Stomach (tissue), 9 donors: Measurements from ENCODE around the gene LMBR1L. TPM values are rescaled to one million over a fixed set of nuclear protein-coding genes. Genes with fewer than 3 reads are reported as not detected.

Source experiments
- DNase-seq, 2 donors: peaks; one replicate each; pipeline versions ENCODE4 v3.0.0 to v3.0.0-alpha.2; 2013 to 2019
- H3K27ac ChIP-seq, 5 donors: fragments of 200-600 bp in 4 of 5; sonication (generic) in 4 of 5; one replicate each; pipeline ENCODE4 v1.5.1; 2013 to 2019; ENCODE audit warnings: mild to moderate bottlenecking in 1 of 5, moderate library complexity in 1 of 5
- H3K27me3 ChIP-seq, 3 donors: fragments of 200-600 bp; sonication (generic); one replicate each; pipeline ENCODE4 v1.5.1; 2017 to 2019; ENCODE audit warnings: mixed run types in 1 of 3
- H3K36me3 ChIP-seq, 4 donors: fragments of 200-600 bp; sonication (generic); 1 replicate in 3 of 4; 2 replicates in 1 of 4; pipeline ENCODE4 v1.5.1; 2016 to 2019
- H3K4me1 ChIP-seq, 4 donors: fragments of 200-600 bp; sonication (generic); one replicate each; pipeline ENCODE4 v1.5.1; 2016 to 2019
- H3K4me3 ChIP-seq, 4 donors: fragments of 200-600 bp; sonication (generic) in 3 of 4; one replicate each; pipeline ENCODE4 v1.5.1; 2016 to 2019; ENCODE audit warnings: mild to moderate bottlenecking in 1 of 4
- H3K9me3 ChIP-seq, 4 donors: fragments of 200-600 bp; sonication (generic); one replicate each; pipeline ENCODE4 v1.5.1; 2016 to 2019
- CTCF ChIP-seq, 7 experiments: fragments of 450-650 bp in 4 of 7; fragments of 200-600 bp in 3 of 7; sonication (generic) in 3 of 7; IDR thresholded peaks; one replicate each; pipeline ENCODE4 v1.5.1; 2016 to 2019; ENCODE audit warnings: antibody characterized with exemption in 7 of 7, control low read depth in 2 of 7, mild to moderate bottlenecking in 1 of 7
- EP300 ChIP-seq: sonication (generic); formaldehyde crosslinking; IDR thresholded peaks from one replicate; pipeline ENCODE4 v1.6.1; 2017; ENCODE audit warnings: antibody characterized with exemption
- POLR2A ChIP-seq, 4 donors: fragments of 450-650 bp; IDR thresholded peaks; one replicate each; pipeline ENCODE4 v1.6.1; 2016; ENCODE audit warnings: antibody characterized with exemption in 4 of 4, control low read depth in 2 of 4, mild to moderate bottlenecking in 1 of 4, moderate library complexity in 1 of 4
- POLR2AphosphoS5 ChIP-seq, 3 donors: sonication (generic); formaldehyde crosslinking; IDR thresholded peaks; one replicate each; pipeline ENCODE4 v1.6.1; 2016; ENCODE audit warnings: antibody characterized with exemption in 3 of 3
- WGBS, 5 donors: extraction: QIAGEN DNeasy Blood & Tissue Kit in 3 of 5; methylation state at CpG; one replicate each; pipeline versions ENCODE4 v1.1.5 to v1.1.7; 2013 to 2018; 5-methylcytosine and 5-hydroxymethylcytosine counted together
- intact Hi-C: fragments of 100-400 bp; cut with DNase I; formaldehyde crosslinking; loops from one replicate; pipeline ENCODE4 v1.15.1; 2023; ENCODE audit warnings: low total_unique reads
- polyA plus RNA-seq, 3 donors: library from polyadenylated mRNA; stranded (reverse); fragments of 200-250 nt; gene quantifications; one replicate each; pipeline ENCODE4 v1.2.3, GENCODE V29; 2013
- total RNA-seq, 5 donors: library from RNA; depleted of rRNA; stranded (reverse); fragments of >200 nt; gene quantifications; one replicate each; pipeline versions ENCODE4 v1.1.0 to v1.2.3, GENCODE V29; 2014 to 2016
- donor health status: healthy with polysubstance abuse.
- donor health status: Bipolar disorder and iron deficiency.
- donor health status: healthy.

The LMBR1L gene
- total and polyA plus RNA-seq, 8 donors, result 6.8 to 61.4 (median 30.1) TPM

DNA sequence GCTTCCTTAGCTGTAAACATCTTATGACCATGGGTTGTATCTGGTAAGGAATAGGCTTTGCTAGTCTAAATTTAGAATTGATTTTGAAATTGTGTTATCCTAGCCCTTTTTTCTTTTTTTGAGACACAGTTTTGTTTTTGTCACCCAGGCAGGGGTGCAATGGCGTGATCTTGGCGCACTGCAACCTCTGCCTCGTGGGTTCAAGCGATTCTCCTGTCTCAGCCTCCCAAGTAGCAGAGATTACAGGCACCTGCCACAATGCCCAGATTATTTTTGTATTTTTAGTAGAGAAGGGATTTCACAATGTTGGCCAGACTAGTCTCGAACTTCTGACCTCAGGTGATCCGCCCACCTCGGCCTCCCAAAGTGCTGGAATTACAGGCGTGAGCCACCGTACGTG lies 22.9 kb upstream of the LMBR1L start:
- no peaks in the 10 kb centered on the region for H3K27me3 ChIP-seq
- intact Hi-C loops, result no loop called here
- TF ChIP-seq CTCF (IDR thresholded peaks at IDR 0.05) (no peak), POLR2A (IDR thresholded peaks at IDR 0.05) (no peak), EP300 (no peak), POLR2AphosphoS5 (IDR thresholded peaks at IDR 0.05) (no peak)
- H3K4me3 ChIP-seq, result no peak overlapping the region
- H3K36me3 ChIP-seq, result peaks cover 8 to 13% (median 12%) of the 10 kb centered on the region in 4 donors
- H3K27ac ChIP-seq, result peak overlapping the region in 1 of 5 donors; percentile 98
- H3K4me1 ChIP-seq, result peaks cover 16 to 41% (median 38%) of the 10 kb centered on the region in 4 donors
- H3K9me3 ChIP-seq, result no peaks in the 10 kb centered on the region
- 82 to 90% (median 85%) methylated on average over 10 of the region's 10 CpGs for WGBS, 5 donors
- DNase-seq, result no peak

DNA sequence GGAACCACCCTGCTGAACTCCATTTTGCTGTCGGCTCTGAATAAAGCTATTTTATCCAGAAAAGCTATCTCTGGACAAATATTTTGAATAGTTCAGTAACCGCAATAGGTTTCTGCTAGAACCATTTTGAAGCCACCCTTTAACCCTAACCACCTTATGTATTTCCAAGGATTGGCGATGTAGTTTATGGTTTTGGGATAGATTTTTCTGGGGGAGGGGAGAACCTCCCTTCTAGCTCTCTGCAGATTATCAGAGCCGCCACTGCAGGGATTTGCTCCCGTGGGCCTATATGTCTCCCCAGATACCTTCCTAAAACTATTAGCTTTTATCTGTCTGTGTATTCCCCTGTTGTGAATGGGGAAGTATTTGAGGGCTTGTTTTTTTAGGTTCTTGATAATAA lies 22.4 kb upstream of the LMBR1L start:
- H3K4me1 ChIP-seq, result peaks cover 16 to 41% (median 38%) of the 10 kb centered on the region in 4 donors
- 20 to 45% (median 34%) methylated on average over 5 of the region's 5 CpGs for WGBS, 5 donors
- H3K36me3 ChIP-seq, result peaks cover 9 to 18% (median 15%) of the 10 kb centered on the region in 4 donors
- peak overlapping the region in 3 of 5 donors; percentile 37 to 99 (median 98) for H3K27ac ChIP-seq
- intact Hi-C loops, result no loop called here
- TF ChIP-seq POLR2A (IDR thresholded peaks at IDR 0.05) (no peak), EP300 (no peak), POLR2AphosphoS5 (IDR thresholded peaks at IDR 0.05) (no peak), CTCF (IDR thresholded peaks at IDR 0.05) (no peak)
- peak in 1 of 2 donors; percentile 23 for DNase-seq
- H3K27me3 ChIP-seq, result no peaks in the 10 kb centered on the region
- peak overlapping the region in 1 of 4 donors; percentile 71 for H3K4me3 ChIP-seq
- no peaks in the 10 kb centered on the region for H3K9me3 ChIP-seq

- intact Hi-C loops, result no loop called here
- DNase-seq, result peak in 1 of 2 donors; percentile 65
- TF ChIP-seq EP300 (no peak), POLR2A (IDR thresholded peaks at IDR 0.05) (no peak), POLR2AphosphoS5 (IDR thresholded peaks at IDR 0.05) (no peak), CTCF (IDR thresholded peaks at IDR 0.05) (no peak)
These were observed 21.3 kb upstream of the LMBR1L start for GRCh38 chr12:49131894-49132461.

DNA sequence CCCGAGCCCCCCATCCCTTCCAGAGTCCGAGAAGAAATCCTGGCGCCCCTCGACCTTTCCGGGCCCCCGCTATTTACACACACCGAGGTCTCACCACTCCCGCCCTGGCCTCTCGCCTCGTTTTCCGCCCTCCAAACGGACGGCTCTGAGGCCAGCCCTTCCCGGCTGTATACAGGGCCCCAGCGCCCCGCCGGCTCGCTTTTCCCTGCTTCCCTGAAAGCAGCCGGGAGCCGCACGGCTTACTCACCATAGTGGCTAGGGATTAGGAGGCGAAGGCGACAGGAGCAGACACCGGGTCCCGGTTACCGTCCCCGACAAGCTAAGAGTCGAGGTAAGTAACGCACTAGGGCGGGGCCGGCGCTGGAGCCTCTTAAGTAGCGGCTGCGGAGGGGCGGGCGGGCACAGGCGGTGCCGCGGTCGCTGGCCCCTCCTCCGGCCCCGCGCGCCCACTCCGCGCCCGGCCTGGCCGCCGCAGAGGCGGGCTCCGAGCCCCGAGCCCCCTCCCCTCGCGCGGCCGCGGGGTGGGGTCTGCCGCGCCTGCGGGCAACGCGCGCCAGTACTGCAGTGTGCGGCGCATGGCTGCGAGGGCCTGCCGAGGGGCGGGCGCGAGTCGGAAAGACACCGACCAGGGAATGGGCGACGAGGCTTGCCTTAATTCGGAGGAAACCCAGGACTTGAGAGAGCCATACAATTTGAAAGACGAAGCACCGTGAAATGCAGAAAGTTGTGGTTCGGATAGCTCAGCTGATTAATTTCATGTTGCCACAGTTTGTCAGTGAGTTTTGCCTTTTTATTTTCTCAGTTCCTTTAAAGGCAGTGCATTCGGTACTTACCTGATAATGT lies 20.6 kb upstream of the LMBR1L start, which contains the start of gene TUBA1B:
Gene TUBA1B, minus strand, starts transcription at position 345 of the 843 bp plus-strand sequence. Its CDS starts 95 bp downstream, at position 250.
- Histone ChIP-seq H3K4me3 (peak within 1 kb of the TSS; percentile 68 to 88 (median 75)), H3K4me1 (peaks cover 16 to 41% (median 38%) of the 10 kb centered on the region in 4 donors), H3K27ac (peak within 1 kb of the TSS; percentile 98 to 100 (median 99)), H3K9me3 (no peaks in the 10 kb centered on the region), H3K27me3 (no peaks in the 10 kb centered on the region), H3K36me3 (peaks cover 16 to 32% (median 27%) of the 10 kb centered on the region in 4 donors)
- 0 to 1% (median 0%) methylated on average over 30 to 78 of the region's 79 CpGs for WGBS, 5 donors
- DNase-seq, result peak; percentile 93 to 97
- TF ChIP-seq CTCF (IDR thresholded peaks at IDR 0.05), result no peak
- TF ChIP-seq POLR2AphosphoS5 (IDR thresholded peaks at IDR 0.05), result peak; percentile 44 to 99 (median 97)
- TF ChIP-seq EP300, result no peak
- TF ChIP-seq POLR2A (IDR thresholded peaks at IDR 0.05), result peak in 2 of 4 donors; percentile 42 to 83
- intact Hi-C loops, result no loop called here

More at GRCh38 chr12:49131894-49132461, 21.3 kb upstream of the LMBR1L start:
- H3K4me1 ChIP-seq, result peaks cover 16 to 41% (median 38%) of the 10 kb centered on the region in 4 donors
- H3K4me3 ChIP-seq, result peak overlapping the region; percentile 68 to 88 (median 75)
- H3K36me3 ChIP-seq, result peaks cover 16 to 28% (median 26%) of the 10 kb centered on the region in 4 donors
- H3K27me3 ChIP-seq, result no peaks in the 10 kb centered on the region
- 19 to 23% (median 20%) methylated on average over 9 of the region's 9 CpGs for WGBS, 5 donors
- no peaks in the 10 kb centered on the region for H3K9me3 ChIP-seq
- peak overlapping the region in 4 of 5 donors; percentile 98 to 99 (median 98) for H3K27ac ChIP-seq
